Kidney (tissue), 14 donors: ENCODE data around the gene TPRA1. TPM values are rescaled to one million over a fixed set of nuclear protein-coding genes. Genes with fewer than 3 reads are reported as not detected.

ENCODE experiments used
- DNase-seq, 5 donors: peaks; one replicate each; pipeline ENCODE4 v3.0.0-alpha.2; 2013 to 2020
- FAIRE-seq: peaks from 2 replicates; lab custom pipeline; 2012; peaks lifted over from hg19 to GRCh38; lab: Jason Lieb, UNC
- H3K27ac ChIP-seq, 2 donors: one replicate each; pipeline ENCODE4 v1.7.0; 2013; ENCODE audit warnings: low read depth in 2 of 2, low read length in 2 of 2, inconsistent platforms in 1 of 2
- H3K27me3 ChIP-seq: one replicate; pipeline ENCODE4 v1.7.1; 2013; ENCODE audit warnings: low read length, inconsistent platforms; ENCODE audit not compliant: control insufficient read depth, insufficient read depth
- H3K36me3 ChIP-seq, 3 donors: one replicate each; pipeline versions ENCODE4 v1.7.0 to v1.7.1; 2013; ENCODE audit warnings: low read length in 3 of 3, control low read depth in 1 of 3, inconsistent platforms in 1 of 3; ENCODE audit not compliant: insufficient read depth in 3 of 3, control insufficient read depth in 2 of 3
- H3K4me1 ChIP-seq, 3 donors: one replicate each; pipeline versions ENCODE4 v1.7.0 to v1.7.1; 2013; ENCODE audit warnings: low read length in 3 of 3, inconsistent platforms in 1 of 3, low read depth in 1 of 3; ENCODE audit not compliant: control insufficient read depth in 2 of 3, insufficient read depth in 2 of 3
- H3K4me3 ChIP-seq, 3 donors: one replicate each; pipeline versions ENCODE4 v1.7.0 to v1.8.1; 2013; ENCODE audit warnings: low read length in 3 of 3, control low read depth in 1 of 3, inconsistent platforms in 1 of 3
- H3K9ac ChIP-seq, 3 donors: one replicate each; pipeline versions ENCODE4 v1.7.0 to v1.7.1; 2013; ENCODE audit warnings: low read length in 3 of 3, control low read depth in 1 of 3, inconsistent platforms in 1 of 3
- H3K9me3 ChIP-seq, 3 donors: one replicate each; pipeline versions ENCODE4 v1.7.0 to v1.7.1; 2013; ENCODE audit warnings: low read length in 3 of 3, control low read depth in 1 of 3, inconsistent platforms in 1 of 3; ENCODE audit not compliant: control insufficient read depth in 2 of 3, insufficient read depth in 1 of 3
- CTCF ChIP-seq: IDR thresholded peaks from 3 replicates; pipeline ENCODE4 v1.5.1; 2012; ENCODE audit warnings: mild to moderate bottlenecking, moderate library complexity, borderline replicate concordance; ENCODE audit not compliant: insufficient read depth; ENCODE audit errors: extremely low read depth
- intact Hi-C: fragments of 100-400 bp; cut with DNase I; formaldehyde crosslinking; loops from one replicate; pipeline ENCODE4 v1.11.1; 2022
- microRNA-seq: library from miRNA; unstranded; fragments of <30 nt; microRNA quantifications from one replicate; pipeline ENCODE4 v1.2.0, GENCODE V29; 2020
- polyA plus RNA-seq: library from polyadenylated mRNA; stranded (reverse); fragments of 350-450 nt; fragmentation: Illumina TruSeq; extraction: RNeasy Lipid Tissue Mini Kit (QIAGEN cat#74804); gene quantifications from one replicate; pipeline ENCODE4 v1.2.3, GENCODE V29; 2014; ENCODE audit warnings: low read depth, low replicate concordance; ENCODE audit not compliant: insufficient read depth
- total RNA-seq: library from RNA; stranded (reverse); fragmentation: NEBNext Ultra II Directional; extraction: Animal tissue kit (Norgen Biotek cat#: 25700); gene quantifications from one replicate; pipeline ENCODE4 v1.2.1, GENCODE V29; 2021
- donor health status: control.
- donor health status: control.
- donor health status: control.
- donor health status: control.
- donor health status: control.
- donor health status: DM: yes; HTN: yes; CAD: no.
- donor health status: Normal renal cell carcinoma (clear cell type).

The TPRA1 gene
- total and polyA plus RNA-seq, 2 donors from 2014 or later, result 35.4 to 36.4 TPM

- Histone ChIP-seq H3K4me3 (no peak overlapping the region), H3K27ac (no peak overlapping the region), H3K27me3 (peaks cover 3% of the 10 kb centered on the region), H3K36me3 (no peaks in the 10 kb centered on the region), H3K9ac (no peak overlapping the region), H3K4me1 (no peaks in the 10 kb centered on the region), H3K9me3 (no peaks in the 10 kb centered on the region)
- intact Hi-C loops, result no loop called here
- FAIRE-seq (no peak), DNase-seq (no peak)
- TF ChIP-seq CTCF, result no peak
These were observed 61.0 kb downstream of the TPRA1 start for GRCh38 chr3:127529346-127530188.

- H3K9me3 ChIP-seq, result peaks cover 0 to 9% (median 0%) of the 10 kb centered on the region in 3 donors
- no peak overlapping the region for H3K9ac ChIP-seq
- no peaks in the 10 kb centered on the region for H3K36me3 ChIP-seq
- H3K4me3 ChIP-seq, result no peak overlapping the region
- DNase-seq (peak in 3 of 5 donors; percentile 42 to 49 (median 49)), FAIRE-seq (no peak)
- peaks cover 3% of the 10 kb centered on the region for H3K27me3 ChIP-seq
- H3K4me1 ChIP-seq, result no peaks in the 10 kb centered on the region
- TF ChIP-seq CTCF, result no peak
- intact Hi-C loops, result no loop called here
- no peak overlapping the region for H3K27ac ChIP-seq
These were observed 65.2 kb downstream of the TPRA1 start for GRCh38 chr3:127525373-127525772.

GRCh38 chr3:127524296-127524896 is 66.1 kb downstream of the TPRA1 start:
- TF ChIP-seq CTCF, result no peak
- no peaks in the 10 kb centered on the region for H3K4me1 ChIP-seq
- H3K9ac ChIP-seq, result no peak overlapping the region
- no peak for FAIRE-seq
- H3K27ac ChIP-seq, result no peak overlapping the region
- H3K36me3 ChIP-seq, result no peaks in the 10 kb centered on the region
- H3K4me3 ChIP-seq, result no peak overlapping the region
- peaks cover 3% of the 10 kb centered on the region for H3K27me3 ChIP-seq
- intact Hi-C loops, result no loop called here
- H3K9me3 ChIP-seq, result peaks cover 0 to 9% (median 0%) of the 10 kb centered on the region in 3 donors
- DNase-seq, result peak in 1 of 5 donors; percentile 46

Small RNA genes lying within 50 kb of the gene (microRNA-seq; reads per million reads assigned to microRNA genes)
- not detected for gene MIR6825
- not detected for gene MIR7976

Other genes starting within 250 kb of the TPRA1 start
- gene MCM2, start 7.7 kb upstream of the TPRA1 start, total RNA-seq, result 8.8 TPM
- 3.3 TPM for gene MCM2, start 7.7 kb upstream of the TPRA1 start, polyA plus RNA-seq
- 7.4 TPM for gene PODXL2, start 38.5 kb upstream of the TPRA1 start, total RNA-seq
- 10.5 TPM for gene PODXL2, start 38.5 kb upstream of the TPRA1 start, polyA plus RNA-seq
- 29.2 TPM for gene ABTB1, start 82.2 kb upstream of the TPRA1 start, total RNA-seq
- gene ABTB1, start 82.2 kb upstream of the TPRA1 start, polyA plus RNA-seq, result 43.2 TPM
- 250 TPM for gene MGLL, start 231.8 kb upstream of the TPRA1 start, total RNA-seq
- 74.2 TPM for gene MGLL, start 231.8 kb upstream of the TPRA1 start, polyA plus RNA-seq